ENCODE results near the gene SORBS2. TPM values are rescaled to one million over a fixed set of nuclear protein-coding genes. Genes with fewer than 3 reads are reported as not detected.

Gene SORBS2
- total and polyA plus RNA-seq, 2 donors (not counting 3 experiments of a cell fraction or from before 2014, with no cell fraction given) = 69.8 to 82.5 TPM

DNA sequence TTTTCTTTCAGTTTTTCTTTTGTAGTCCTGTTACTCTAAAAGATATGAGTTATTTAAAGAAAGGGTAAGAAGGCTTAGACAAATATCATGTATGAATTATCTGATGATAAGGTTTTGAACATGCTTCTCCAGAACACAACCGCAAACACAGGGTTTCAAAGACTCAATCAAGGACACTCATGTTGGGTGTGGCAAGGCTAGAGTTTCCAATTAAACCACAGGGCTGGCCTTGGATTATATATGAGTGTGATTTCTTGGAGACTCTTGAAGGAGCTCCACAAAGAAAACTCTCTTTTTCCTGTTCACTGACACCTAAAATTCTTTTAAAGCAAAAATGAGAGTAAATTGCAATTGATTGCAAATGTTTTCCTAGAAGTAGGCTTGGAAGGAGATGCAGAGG lies 166.6 kb downstream of the SORBS2 start:
- H3K4me2 ChIP-seq (ENCODE audit: insufficient read depth, low read length) = no peak overlapping the region
- intact Hi-C loops (cut with micrococcal nuclease) = no loop called here
- DNase-seq (ENCODE audit: low read depth, low spot score) = no peak
- peaks cover 5 to 12% of the 10 kb centered on the region in 2 experiments for H3K36me3 ChIP-seq (ENCODE audit: control insufficient read depth in 2 of 2, extremely low read depth in 1 of 2, insufficient read depth in 2 of 2, low read length in 2 of 2)
- no peak overlapping the region for H3K27ac ChIP-seq (ENCODE audit: insufficient read depth, low read depth, low read length)
- H3K27me3 ChIP-seq (ENCODE audit: control insufficient read depth in 2 of 2, insufficient read depth in 2 of 2, low read length in 2 of 2) = no peaks in the 10 kb centered on the region
- FAIRE-seq = no peak
- no TSS peak for BruUV-seq (replicated peaks)
- ChIA-PET POLR2A (no interaction called here), CTCF (interaction anchor here (1.1 to 10.1 kb wide), 2 partner anchors 376 to 391 kb away, joined by 9 to 211 read pairs; no protein-coding TSS in a partner anchor)
- dilution Hi-C loops (cut with MboI; ENCODE audit: extremely low pct_ligation_motif_present, low sequenced_read_pairs) = loop anchor here (25.0 kb wide), 1 partner anchor 392 kb away; no protein-coding TSS in a partner anchor
- no peak overlapping the region for H2AFZ ChIP-seq (ENCODE audit: low read depth, low read length)
- no peaks in the 10 kb centered on the region for H3K4me1 ChIP-seq (ENCODE audit: control insufficient read depth, extremely low read depth, insufficient read depth, low read length)
- no peaks in the 10 kb centered on the region for H3K9me1 ChIP-seq (replicated peaks; ENCODE audit: control insufficient read depth, extremely low read depth, insufficient read depth, low read length)
- no peak overlapping the region for H3K9ac ChIP-seq (replicated peaks; ENCODE audit: extremely low read depth, insufficient read depth, low read length)
- no peaks in the 10 kb centered on the region for H3K9me3 ChIP-seq (replicated peaks; ENCODE audit: control insufficient read depth, insufficient read depth, low read length)
- H3K79me2 ChIP-seq (ENCODE audit: control insufficient read depth, insufficient read depth, low read length) = no peaks in the 10 kb centered on the region
- no peak overlapping the region for H3K4me3 ChIP-seq (replicated peaks in 1 of 3; ENCODE audit: insufficient read depth in 1 of 3, low read depth in 1 of 3, low read length in 3 of 3)
- no peaks in the 10 kb centered on the region for H4K20me1 ChIP-seq (replicated peaks; ENCODE audit: control insufficient read depth, extremely low read depth, insufficient read depth, low read length)
- no peak for TF ChIP-seq MYC (IDR thresholded peaks at IDR 0.05; ENCODE audit: low read depth, low read length)
- TF ChIP-seq POLR2AphosphoS5 (IDR thresholded peaks at IDR 0.05; ENCODE audit: insufficient read depth, low read depth, low read length) = no peak
- TF ChIP-seq GATA2 (IDR thresholded peaks at IDR 0.05; ENCODE audit: insufficient read depth, insufficient read length, low read depth, low read length) = no peak
- no peak for TF ChIP-seq EZH2 (IDR thresholded peaks at IDR 0.05; ENCODE audit: borderline replicate concordance, low read depth, low read length, severe bottlenecking)
- TF ChIP-seq FOS (IDR thresholded peaks at IDR 0.05; ENCODE audit: borderline replicate concordance, insufficient read depth, low read length) = no peak
- TF ChIP-seq POLR2A (IDR thresholded peaks at IDR 0.05; ENCODE audit: low read depth, low read length) = no peak
- TF ChIP-seq JUN (IDR thresholded peaks at IDR 0.05; ENCODE audit: borderline replicate concordance, insufficient read depth, insufficient read length, low read depth) = no peak
- TF ChIP-seq, protein P1, sequence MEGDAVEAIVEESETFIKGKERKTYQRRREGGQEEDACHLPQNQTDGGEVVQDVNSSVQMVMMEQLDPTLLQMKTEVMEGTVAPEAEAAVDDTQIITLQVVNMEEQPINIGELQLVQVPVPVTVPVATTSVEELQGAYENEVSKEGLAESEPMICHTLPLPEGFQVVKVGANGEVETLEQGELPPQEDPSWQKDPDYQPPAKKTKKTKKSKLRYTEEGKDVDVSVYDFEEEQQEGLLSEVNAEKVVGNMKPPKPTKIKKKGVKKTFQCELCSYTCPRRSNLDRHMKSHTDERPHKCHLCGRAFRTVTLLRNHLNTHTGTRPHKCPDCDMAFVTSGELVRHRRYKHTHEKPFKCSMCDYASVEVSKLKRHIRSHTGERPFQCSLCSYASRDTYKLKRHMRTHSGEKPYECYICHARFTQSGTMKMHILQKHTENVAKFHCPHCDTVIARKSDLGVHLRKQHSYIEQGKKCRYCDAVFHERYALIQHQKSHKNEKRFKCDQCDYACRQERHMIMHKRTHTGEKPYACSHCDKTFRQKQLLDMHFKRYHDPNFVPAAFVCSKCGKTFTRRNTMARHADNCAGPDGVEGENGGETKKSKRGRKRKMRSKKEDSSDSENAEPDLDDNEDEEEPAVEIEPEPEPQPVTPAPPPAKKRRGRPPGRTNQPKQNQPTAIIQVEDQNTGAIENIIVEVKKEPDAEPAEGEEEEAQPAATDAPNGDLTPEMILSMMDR (IDR thresholded peaks at IDR 0.05; ENCODE audit: extremely low read depth in 1 of 2, insufficient read depth in 1 of 2, low read depth in 1 of 2, low read length in 2 of 2) = no peak
- TF ChIP-seq MAX (IDR thresholded peaks at IDR 0.05; ENCODE audit: insufficient read depth, insufficient read length) = no peak

Data from endothelial cell of umbilical vein (primary cell).